Stimulated activated CD4-positive, alpha-beta T cell treated with anti-CD3 and anti-CD28 coated beads, Interleukin-15, amount 100 ng/mL, for 1 hour (primary cell): ENCODE measurements around the gene SLC4A3.
"Not testable (repeated sequence)": the region's sequence is repeated elsewhere in the genome, so short reads cannot be mapped to it uniquely, and the experiment has no call there.

ENCODE experiments used
- DNase-seq, 2 donors: peaks; one replicate each; pipeline ENCODE4 v3.0.0-alpha.2; 2020; ENCODE audit warnings: low read depth in 1 of 2, low spot score in 1 of 2

Gene SLC4A3

GRCh38 chr2:219675221-219675620 is 47.8 kb downstream of the SLC4A3 start:
- no peak for DNase-seq

- DNase-seq: no peak
Observed at GRCh38 chr2:219676586-219676985, 49.2 kb downstream of the SLC4A3 start.

GRCh38 chr2:219679041-219679440 is 51.6 kb downstream of the SLC4A3 start:
- no peak for DNase-seq

GRCh38 chr2:219679571-219679970 is 52.1 kb downstream of the SLC4A3 start:
- DNase-seq: no peak

- no peak for DNase-seq
Observed at GRCh38 chr2:219680958-219681693, 53.7 kb downstream of the SLC4A3 start.

GRCh38 chr2:219681694-219682300 is 54.4 kb downstream of the SLC4A3 start:
- no peak for DNase-seq

- DNase-seq: not testable (repeated sequence)
Observed at GRCh38 chr2:219683474-219683873, 56.0 kb downstream of the SLC4A3 start.

GRCh38 chr2:219684721-219685689 is 57.6 kb downstream of the SLC4A3 start:
- DNase-seq: peak in 1 of 2 donors; percentile 30

- DNase-seq: no peak
Observed at GRCh38 chr2:219687272-219687671, 59.8 kb downstream of the SLC4A3 start.

- DNase-seq: no peak
Observed at GRCh38 chr2:219687882-219688559, 60.6 kb downstream of the SLC4A3 start.

- DNase-seq: no peak
Observed at GRCh38 chr2:219688560-219689445, 61.4 kb downstream of the SLC4A3 start.

GRCh38 chr2:219689676-219690628 is 62.5 kb downstream of the SLC4A3 start:
- no peak for DNase-seq

- DNase-seq: no peak
Observed at GRCh38 chr2:219691571-219691970, 64.1 kb downstream of the SLC4A3 start.
